Mesenteric fat pad (tissue), 1 donor: ENCODE data around the gene CTDSP2. TPM values are rescaled to one million over a fixed set of nuclear protein-coding genes. Genes with fewer than 3 reads are reported as not detected.
"Not testable (repeated sequence)": the region's sequence is repeated elsewhere in the genome, so short reads cannot be mapped to it uniquely, and the experiment has no call there.

Experiments
- DNase-seq: peaks from one replicate; pipeline ENCODE4 v3.0.0-alpha.2; 2020; ENCODE audit warnings: low spot score
- total RNA-seq: library from RNA; stranded (reverse); fragmentation: NEBNext Ultra II Directional; extraction: Animal tissue kit (Norgen Biotek cat#: 25700); gene quantifications from one replicate; pipeline ENCODE4 v1.2.1, GENCODE V29; 2021
- donor health status: DM: yes; HTN: yes; CAD: no.

Gene CTDSP2
- total RNA-seq, 1 donor from 2014 or later = 156 TPM

GRCh38 chr12:57882575-57882974, 36.0 kb upstream of the CTDSP2 start:
- no peak for DNase-seq

GRCh38 chr12:57881475-57881874, 34.9 kb upstream of the CTDSP2 start:
- peak; percentile 1 for DNase-seq

- peak; percentile 20 for DNase-seq
These were observed 34.5 kb upstream of the CTDSP2 start for GRCh38 chr12:57881035-57881434.

DNA sequence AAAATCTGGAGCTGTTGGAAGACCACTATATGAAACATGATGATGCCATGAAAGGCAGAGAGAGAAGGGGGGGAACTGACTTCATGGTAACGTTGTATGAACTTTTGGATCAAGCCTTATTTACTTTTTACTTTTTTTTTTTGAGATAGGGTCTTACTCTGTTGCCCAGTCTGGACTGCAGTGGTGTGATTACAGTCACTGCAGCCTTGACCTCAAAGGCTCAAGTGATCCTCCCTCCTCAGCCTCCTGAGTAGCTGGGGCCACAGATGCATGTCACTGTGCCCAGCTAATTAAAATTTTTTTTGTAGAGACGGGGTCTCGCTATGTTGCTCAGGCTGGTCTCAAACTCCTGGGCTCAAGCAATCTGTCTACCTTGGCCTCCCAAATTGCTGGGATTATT, 31.3 kb upstream of the CTDSP2 start:
- no peak for DNase-seq

DNA sequence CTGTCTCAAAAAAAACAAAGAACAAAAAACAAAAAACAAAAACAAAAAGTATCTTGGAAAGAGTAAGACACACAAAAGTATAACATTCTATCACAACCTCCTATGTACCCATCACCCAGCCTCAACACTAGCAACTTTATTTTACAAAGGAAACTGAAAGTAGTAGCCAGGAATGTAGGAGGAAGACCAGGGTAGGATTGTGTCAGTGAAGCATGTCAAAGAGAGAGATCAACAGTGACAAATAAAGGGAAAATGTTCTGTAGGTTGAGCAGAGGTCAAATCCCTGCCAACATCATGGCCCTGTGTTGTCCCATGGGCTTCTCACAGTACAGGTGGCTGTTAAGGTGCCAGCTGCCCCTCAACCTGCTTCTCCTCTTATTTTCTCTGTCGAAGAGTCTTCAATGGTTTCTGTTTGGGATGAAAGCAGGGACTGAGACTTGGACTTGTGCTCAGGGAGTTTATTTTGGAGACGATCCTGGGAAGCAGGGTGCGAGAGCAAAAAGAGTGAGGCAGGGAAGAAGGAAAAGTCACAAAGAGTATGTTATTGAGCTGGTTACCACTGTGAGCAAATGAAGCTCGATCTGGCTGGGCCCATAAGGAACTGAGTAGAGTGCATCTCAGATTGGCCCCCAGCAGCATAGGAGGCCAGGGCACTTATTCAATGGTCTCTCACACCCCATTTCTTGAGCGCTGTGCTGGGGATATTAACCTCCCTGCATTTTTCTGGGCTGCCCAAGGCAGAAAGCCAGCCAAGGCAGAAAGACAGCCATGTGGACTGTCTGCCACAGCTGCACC, 29.4 kb upstream of the CTDSP2 start:
- no peak for DNase-seq

GRCh38 chr12:57874166-57875108, 27.9 kb upstream of the CTDSP2 start:
- no peak for DNase-seq

DNA sequence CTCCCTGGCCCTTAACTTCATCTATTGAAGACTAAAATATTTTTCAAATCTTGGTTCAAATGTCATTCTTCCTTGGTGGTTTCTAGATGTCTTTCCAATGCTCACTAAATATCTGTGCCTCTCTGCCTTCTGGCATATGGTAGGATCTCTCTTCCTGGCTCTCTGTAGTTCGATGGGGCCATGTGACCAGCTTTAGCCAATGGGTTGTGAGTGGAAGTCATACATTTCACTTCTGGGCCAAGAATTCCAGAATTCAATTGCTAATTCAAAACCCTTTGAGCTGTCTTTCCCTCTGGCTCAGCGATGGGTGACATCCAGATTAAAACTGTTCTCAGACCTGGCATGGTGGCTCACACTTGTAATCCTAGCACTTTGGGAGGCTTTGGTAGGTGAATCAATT, 25.8 kb upstream of the CTDSP2 start:
- DNase-seq = no peak

GRCh38 chr12:57869927-57870318, 23.4 kb upstream of the CTDSP2 start:
- no peak for DNase-seq

DNA sequence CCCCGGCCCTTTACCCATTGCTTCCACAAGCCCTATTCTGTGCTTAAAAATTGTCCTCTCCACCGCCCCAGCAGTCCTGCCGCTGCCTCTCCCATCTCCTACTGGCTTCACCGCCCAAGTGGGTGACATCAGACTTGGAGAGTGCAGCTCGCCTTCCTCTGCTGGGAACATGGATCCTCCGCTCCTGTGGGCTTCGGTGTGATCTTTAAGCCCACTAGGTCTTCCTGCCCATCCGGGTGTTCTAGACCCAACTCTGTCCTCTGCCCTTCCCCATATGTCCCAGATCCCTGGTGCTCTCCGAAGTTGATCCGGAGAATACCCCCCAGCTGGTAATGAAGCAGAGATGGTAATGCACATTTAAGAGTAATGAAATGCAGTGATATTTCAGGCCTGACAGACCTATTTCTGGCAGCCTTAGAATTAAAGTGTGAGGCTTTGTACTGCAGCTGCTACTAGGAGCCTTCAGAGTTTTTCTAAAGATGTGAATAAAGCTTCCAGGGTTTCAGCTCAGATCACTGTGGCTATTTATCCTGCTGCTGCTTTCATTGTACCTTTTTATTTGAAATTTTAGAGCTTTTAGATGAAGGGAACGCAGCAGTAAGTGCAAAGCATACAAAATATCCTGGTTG, 22.9 kb upstream of the CTDSP2 start:
- no peak for DNase-seq

- no peak for DNase-seq
These were observed 22.3 kb upstream of the CTDSP2 start for GRCh38 chr12:57868851-57869268.

DNA sequence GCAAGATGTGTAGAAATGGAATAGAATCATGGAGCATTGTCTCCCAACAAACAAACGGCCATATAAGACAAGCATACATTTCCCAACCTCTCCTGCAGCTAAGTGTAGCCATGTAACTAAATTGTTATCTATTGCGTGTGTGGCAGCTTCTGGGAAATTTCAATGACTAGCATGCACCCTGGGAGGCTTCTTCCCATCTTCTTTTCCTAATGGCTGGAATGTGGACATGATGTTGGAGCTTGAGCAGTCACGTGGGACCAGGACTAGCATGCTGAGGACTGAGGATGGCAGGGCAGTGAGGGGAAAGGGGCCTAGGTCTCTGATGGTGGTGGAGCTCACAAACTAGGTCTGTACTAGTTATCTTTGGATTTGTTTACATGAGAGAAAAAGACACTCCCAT, 21.7 kb upstream of the CTDSP2 start:
- no peak for DNase-seq

DNA sequence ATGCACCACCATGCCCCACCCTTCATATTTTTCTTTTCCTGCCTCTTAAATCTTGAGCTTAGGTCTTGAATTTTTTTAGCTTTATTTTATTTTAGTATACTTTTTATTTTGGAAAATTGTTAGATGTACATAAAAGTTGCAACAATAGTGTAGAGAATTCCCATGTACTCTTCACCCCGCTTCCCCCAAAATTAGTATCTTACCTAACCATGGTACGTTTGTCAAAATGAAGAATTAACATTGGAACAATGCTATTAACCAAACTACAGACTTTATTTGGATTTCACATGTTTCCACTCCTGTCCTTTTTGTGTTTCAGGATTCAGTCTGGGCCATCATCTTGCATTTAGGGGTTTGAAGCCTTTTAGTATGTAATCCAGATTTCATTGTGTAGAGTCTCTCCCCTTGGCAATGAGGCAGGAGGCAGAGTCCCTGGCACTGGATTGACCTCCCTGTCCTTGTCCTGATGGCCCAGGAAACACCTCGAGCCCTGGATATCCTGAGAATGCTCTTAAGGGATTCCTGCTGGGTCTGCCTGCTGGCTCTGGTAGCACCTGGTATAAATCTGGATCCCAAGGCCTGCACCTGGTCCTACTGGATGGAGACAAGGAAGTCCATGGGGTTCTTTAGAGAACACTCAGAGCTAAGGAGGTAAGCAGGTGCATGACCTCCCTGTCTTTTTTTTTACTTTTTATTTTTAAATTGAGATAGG, 19.9 kb upstream of the CTDSP2 start:
- DNase-seq = no peak

- peak; percentile 93 for DNase-seq
These were observed 18.7 kb upstream of the CTDSP2 start for GRCh38 chr12:57865084-57865751.

GRCh38 chr12:57864442-57865083, 18.0 kb upstream of the CTDSP2 start:
- DNase-seq = no peak

DNA sequence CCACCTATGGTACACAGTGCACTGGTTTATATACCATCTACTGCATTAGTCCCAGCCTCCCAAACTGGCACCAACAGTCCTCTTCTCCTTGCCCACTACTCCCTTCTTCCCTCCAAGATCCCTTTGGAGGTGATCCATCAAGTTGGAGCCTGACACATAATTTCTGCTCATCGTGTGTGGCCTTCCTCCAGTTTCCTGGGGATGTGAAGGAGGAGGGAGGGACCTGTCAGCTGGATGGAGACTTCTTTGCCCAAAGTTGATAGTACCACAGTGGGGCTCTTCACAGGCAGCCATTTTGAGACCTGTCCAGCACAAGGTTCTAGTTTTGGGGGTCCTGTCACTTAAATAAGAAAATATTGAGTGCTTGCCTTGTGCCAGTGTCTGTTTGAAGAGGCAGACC, 17.1 kb upstream of the CTDSP2 start:
- no peak for DNase-seq

- no peak for DNase-seq
These were observed 15.4 kb upstream of the CTDSP2 start for GRCh38 chr12:57861967-57862366.

DNA sequence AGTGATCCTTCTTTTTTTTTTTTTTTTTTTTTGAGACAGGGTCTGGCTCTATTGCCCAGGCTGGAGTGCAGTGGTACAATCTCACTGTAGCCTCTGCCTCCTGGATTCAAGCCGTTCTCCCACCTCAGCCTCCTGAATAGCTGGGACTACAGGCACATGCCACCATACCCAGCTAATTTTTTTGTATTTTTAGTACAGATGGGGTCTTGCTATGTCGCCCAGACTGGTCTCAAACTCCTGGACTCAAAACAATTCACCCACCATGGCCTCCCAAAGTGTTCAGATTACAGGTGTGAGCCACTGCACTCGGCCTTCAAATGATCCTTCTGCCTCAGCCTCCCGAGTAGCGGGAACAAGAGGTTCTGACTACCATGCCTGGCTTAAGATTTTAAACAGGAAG, 14.4 kb upstream of the CTDSP2 start:
- not testable (repeated sequence) for DNase-seq

- no peak for DNase-seq
These were observed 12.6 kb upstream of the CTDSP2 start for GRCh38 chr12:57859121-57859520.

- DNase-seq = not testable (repeated sequence)
These were observed 11.6 kb upstream of the CTDSP2 start for GRCh38 chr12:57858123-57858522.

GRCh38 chr12:57854965-57855364, 8.4 kb upstream of the CTDSP2 start:
- no peak for DNase-seq
